Umbilical cord (tissue), 2 donors: ENCODE data around the gene ADM. TPM values are rescaled to one million over a fixed set of nuclear protein-coding genes. Genes with fewer than 3 reads are reported as not detected.
A peak's percentile ranks its signal among the peaks of the same experiment; 100 is the strongest.

Experiments
- DNase-seq: peaks from one replicate; pipeline ENCODE4 v3.0.0-alpha.2; 2015; ENCODE audit warnings: low spot score
- total RNA-seq: library from RNA; depleted of rRNA; stranded (reverse); fragments of >200 nt; gene quantifications from one replicate; pipeline ENCODE4 v1.2.3, GENCODE V29; 2014; ENCODE audit warnings: low replicate concordance; ENCODE audit not compliant: insufficient read depth

The ADM gene
- total RNA-seq, 1 donor from 2014 or later = 31.5 TPM

DNA sequence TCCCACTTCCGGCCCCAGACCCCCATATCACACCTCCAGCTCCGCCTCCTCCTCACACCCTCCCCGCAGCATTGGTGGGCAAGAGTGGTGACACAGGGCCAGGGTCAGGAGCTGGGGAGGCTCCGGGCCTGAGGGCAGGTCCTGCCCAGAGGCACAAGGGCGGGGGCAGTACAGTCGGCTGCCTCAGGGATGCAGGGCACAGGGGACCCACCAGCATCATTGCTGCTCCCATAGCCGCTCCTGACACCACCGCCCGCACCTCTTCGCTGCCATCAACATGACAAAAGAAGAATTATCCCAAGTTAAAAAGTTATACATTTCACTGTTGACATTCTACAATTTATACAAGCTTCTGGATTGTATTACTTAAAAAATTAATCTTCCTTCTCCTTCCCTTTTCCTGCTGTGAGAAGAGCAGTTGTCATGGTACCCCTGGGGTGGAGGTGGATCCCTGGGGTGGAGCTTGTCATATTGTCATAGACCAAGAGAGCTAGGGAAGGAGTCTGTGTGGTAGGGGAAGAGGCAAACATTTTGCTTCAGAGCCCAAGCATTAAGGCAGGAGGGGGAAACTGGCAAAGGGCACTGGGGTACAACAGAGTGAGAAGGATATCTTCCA is 15.0 kb upstream of the ADM start:
- DNase-seq = no peak

DNA sequence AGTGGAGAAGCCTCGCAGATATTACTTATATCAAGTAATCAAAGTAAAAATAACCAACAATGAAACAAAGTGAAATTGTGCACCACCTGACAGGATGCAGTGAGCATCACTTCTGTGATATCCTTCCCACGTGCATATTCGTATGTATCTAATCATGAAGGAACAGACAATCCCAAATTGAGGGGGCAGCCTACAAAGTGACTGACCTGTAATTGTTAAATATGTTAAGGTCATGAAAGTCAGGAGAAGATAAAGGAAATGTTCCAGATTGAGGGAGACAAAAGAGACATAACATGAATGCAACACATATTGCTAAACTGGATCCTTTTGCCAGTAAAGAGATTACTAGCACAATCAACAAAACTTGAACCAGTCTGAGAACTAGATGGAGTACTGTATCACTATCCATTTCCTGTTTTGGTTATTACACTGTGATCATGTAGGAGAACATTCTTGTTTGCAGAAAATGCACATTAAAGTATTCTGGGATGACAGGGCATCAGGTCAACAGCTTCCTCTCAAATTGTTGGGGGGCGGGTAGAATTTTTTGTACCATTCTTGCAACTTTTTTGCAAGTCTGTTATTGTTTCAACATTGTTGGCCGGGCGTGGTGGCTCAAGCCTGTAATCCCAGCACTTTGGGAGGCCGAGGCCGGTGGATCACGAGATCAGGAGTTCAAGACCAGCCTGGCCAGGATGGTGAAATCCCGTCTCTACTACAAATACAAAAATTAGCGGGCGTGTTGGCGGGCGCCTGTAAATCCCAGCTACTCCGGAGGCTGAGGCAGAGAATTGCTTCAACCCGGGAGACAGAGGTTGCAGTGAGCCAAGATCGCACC is 12.9 kb upstream of the ADM start:
- DNase-seq = no peak

DNA sequence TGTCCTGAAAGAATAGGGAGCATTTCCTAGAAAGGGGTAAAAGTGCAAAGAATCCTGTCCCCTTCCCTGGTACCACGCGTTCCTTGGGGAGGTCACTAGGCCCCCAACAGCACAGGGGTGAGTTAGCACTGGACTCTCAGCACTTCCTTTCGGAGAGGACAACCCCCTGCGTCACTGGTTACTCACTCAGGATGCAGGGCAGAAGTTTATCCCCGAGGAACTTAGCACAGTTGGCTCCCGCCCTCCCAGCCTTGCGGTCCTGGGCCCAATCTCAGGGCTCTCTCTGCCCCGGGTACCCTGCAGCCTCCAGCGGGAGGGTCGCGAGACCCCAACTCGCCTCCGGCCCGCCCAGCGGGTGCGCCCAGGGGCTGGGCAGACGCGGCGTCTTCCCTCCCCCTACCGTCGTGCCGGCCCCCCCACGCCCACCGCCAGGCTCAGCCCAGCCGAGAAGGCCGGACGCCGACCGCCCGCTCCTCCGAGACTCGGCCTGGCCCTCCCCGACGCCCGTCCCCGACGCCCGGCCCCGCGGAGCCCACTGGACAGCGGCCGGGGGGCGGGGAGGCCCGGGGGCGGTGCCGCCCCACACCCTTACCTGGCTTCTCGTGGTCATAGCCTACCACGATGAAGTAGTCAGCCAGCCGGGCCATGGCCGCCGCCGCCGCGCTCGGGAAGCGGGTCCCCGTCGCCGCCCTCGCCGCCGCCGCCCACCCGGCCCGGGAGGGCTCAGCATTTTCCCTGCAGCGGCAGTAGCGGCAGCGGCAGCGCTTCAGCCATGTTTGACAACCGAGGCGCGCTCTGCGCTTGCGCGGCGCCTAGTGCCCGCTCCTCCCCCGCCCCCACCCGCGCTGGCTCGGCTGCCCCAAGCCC is 11.2 kb upstream of the ADM start, which contains the start of gene SBF2:
TSS of gene SBF2 (minus strand) at position 797 of the 867 bp plus-strand sequence. CDS start at position 647, 150 bp downstream.
- peak; percentile 90 for DNase-seq

DNA sequence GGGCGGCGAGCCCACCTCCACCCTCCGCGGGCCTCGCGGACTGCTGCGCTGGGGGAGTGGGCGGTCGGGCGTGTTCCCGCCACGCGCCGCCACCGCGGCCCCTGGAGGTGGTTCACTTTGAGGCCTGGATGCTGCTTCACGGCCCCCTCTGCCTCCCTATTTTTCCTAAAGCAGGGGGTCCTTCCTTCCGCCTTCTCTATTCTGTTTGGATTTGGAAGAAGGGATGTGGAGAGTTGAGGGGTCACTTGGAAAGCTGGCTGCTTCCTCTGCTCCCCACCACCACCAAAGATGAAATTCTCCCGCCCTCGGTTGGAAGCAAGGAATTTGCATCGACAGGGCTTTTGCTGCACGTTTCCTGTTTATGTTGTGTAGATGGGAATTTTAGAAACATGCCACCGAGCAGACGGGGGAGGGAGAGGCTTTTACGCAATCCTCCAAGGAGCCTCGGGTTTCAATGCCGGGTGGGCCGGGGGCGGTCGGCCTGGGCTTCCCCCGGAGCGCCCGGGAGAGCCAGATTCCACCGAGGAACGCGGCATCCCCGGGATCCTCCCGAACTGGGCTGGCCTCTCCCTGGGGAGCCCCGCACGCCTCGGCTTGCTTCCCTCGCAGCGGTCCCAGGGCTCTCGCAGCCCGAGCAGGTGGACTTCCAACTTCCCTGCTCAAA is 10.5 kb upstream of the ADM start:
- peak; percentile 64 for DNase-seq

DNA sequence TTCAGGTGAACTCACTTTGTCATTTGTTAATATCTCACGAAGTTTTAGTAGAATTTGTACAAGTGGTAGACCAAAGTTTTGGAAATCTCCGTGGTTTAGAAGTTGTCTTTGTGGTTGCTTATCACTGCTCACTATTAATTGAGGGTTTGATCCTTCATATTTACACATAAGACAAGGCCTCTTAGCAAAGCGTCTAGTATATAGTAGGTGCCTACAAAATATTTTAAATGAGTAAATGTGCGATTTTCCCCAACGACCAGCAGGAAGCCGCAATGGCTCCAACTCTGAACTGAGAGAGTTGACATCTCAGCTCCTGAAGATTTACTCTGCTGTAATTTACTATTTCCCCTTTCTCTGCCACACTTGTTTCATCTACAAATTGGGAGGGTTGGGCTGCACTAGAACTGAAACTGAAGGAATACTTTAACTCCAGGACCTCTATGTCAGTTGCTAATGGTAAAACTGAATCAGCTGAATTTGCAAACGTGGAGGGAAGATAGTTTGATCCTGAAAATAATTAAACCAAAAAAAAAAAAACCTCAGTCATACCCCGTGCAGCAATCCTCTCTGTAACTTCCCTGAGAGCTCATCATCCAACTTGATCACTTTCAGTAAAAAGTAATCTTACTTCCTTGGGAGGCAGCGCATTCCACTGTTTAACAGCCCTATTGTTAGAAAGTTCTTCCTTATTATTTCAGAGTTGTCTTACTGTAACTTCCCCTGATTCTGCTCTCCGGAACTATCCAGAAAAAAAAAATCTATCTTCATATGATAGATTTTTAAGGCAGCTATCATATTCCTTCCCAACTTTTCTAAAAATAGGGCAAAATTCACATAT is 9.6 kb upstream of the ADM start:
- DNase-seq = no peak

DNA sequence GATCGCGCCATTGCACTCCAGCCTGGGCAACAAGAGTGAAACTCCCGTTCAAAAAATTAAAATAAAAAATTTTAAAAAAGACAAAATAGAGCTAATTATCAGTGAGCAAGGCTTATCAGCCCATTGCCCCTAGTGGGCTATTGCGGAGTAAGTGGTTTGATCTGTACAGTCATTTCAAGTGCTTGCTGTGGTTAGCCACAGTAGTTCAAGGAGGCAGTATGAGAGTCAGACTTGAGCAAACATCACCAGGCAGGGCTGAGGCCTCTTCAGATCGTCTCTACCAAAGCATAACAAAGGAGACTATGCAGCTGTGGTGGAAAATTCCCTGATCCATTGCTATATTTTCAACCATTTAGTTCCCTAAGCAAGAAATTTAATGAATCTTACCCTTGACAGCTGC is 6.5 kb upstream of the ADM start:
- no peak for DNase-seq

DNA sequence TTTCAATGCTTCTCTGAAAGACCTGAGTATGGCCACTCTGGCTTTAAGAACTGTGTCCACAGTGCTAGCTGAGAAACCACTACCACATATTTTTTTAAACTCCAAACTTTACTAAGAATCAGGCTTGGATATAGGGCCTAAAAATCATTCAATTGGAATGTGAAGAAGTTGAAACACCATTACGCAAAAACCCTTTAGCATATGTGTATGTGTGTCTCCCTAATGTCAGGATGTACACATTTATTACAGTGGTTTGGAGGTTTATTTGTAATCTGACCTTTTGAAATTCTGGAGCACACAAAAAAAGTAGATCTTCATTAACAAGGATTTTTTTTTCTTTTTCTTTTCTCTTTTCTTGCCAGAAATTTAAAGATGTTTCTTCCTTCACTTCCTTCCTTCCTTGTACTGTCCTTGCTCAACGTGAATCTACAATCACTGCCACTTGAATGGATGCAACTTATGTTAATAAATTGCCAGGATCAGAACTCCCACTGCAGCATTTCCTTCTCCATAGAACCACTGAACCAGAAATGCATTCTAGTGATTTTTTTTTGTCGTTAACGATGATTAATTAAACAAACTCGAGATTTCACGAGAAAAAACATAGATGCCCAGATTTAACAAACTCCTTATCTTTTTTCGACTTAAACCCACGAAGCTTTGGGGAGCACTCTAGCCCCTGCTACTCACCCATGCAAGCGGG is 3.1 kb upstream of the ADM start:
- no peak for DNase-seq

DNA sequence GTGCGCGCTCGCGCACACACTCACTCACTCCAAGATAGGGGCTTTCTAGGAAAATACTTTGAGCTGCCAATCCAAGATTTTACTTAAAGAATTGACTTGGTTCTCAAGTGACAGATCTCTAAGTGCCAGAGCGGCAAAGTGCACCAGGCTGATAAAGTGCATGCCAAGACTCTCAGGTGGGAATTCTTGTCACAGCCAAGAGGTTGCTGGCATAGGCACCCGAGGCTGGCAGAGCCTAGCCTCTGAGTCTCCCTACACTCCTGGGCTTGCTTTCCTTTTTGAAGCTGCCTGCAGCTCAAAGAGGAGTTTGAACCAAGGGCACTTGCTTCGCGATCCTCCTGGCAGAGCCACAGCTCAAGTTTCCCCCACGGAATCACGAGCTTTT is 2.5 kb upstream of the ADM start:
- no peak for DNase-seq

DNA sequence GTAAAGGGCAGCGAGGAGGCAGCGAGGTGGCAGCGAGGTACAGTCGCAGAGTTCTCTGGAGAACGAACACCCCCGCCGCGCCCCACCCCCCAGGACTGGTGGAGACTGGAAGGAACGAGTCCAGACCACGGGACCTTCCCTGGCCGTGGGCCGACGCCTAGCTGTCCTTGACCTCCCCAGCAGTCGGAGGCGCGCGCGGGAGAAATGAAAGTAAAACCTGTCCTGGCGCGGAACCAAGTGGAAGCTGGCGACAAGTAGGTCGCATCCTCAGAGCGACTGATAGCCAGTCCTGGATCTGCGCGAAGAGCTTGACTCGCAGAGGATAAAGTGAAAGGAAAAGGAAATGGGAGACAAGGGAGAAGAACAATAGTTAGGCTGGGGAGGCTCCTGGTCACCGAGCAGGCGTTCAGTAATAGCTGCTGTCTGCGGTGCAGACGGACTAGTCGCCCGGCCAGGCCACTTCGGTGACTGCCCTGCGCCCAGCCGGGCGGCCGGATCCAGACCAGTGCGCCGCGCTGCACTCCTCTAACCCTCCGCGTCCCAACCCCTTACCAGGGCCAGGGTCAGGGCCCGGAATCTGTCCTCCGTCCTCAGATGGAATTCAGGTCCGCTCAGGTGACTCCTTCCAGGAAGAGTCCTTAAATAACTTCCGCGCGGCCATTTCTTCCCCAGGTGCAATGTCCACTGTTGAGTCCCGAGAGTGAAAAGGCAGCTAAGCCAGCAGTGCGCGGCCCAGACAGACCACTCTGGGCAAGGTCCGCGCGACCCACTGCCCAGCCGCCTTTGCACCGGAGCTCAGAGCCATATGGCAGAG is 1.9 kb upstream of the ADM start:
- DNase-seq = peak; percentile 68

DNA sequence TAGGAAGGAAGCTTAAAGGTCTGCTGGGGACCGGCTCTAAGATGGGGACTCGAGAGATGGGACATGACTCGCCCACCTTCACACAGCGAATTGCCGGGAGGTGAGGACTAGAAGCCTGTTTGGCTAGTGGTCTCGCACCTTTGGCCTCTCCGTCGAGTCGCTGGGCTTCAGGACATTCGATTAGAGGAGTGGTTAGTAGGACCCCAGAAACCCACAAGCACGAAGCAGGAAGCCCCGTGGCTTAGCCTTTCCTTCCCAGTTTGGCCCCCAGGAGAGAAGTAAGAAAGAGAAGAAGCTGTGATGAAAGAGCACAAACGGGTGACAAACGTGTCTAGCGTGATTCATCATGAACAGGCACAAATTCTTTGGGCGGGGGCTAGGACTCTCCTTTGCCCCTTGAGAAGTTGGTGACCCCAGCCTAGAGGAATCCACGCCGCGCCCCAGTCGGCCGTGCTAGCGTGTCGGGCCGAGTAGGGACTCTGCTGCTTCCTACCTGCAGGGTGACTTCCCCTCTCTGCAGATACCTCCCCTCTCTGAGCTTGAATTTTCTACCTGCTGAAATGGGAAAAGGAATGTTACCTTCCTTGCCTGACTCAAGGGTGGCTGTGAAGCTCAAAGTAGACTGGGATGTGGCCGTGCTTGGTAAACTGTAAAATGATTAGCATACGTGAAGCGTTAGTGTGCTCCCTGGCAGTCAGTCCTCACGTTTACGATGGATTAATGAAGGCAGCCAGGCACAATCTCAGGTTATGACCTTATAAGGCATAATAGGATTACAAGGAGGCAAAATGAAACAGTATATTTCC is 1.1 kb upstream of the ADM start:
- DNase-seq = no peak

DNA sequence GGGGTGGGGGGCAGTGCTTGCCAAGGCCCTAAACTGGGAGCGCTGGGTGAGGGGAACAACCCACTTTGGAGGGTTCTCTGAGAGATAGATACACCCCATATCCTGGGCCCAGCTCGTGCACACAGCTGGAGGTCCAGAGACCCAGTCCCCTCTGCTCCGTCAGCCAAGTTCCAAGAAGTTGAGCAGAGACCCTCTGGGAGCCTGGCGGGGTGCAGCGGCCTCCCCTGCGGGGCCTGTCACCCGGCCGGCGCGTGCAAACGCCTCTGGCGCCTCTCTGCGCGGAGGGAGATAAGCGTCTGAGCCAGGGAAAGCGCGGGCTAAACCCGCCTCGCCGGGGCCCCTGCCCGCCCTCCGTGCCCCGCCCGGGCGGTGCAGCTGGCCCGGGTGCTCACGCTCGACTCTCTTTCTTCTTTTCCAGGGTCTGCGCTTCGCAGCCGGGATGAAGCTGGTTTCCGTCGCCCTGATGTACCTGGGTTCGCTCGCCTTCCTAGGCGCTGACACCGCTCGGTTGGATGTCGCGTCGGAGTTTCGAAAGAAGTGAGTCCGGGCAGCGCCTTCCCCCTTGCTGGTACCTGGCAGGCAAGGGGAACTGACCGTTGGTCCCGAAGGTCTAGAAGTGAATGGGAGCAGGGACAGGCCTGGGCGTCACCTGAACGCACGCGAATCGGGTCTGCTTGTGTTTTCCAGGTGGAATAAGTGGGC is 540 bp downstream of the ADM start:
- no peak for DNase-seq

DNA sequence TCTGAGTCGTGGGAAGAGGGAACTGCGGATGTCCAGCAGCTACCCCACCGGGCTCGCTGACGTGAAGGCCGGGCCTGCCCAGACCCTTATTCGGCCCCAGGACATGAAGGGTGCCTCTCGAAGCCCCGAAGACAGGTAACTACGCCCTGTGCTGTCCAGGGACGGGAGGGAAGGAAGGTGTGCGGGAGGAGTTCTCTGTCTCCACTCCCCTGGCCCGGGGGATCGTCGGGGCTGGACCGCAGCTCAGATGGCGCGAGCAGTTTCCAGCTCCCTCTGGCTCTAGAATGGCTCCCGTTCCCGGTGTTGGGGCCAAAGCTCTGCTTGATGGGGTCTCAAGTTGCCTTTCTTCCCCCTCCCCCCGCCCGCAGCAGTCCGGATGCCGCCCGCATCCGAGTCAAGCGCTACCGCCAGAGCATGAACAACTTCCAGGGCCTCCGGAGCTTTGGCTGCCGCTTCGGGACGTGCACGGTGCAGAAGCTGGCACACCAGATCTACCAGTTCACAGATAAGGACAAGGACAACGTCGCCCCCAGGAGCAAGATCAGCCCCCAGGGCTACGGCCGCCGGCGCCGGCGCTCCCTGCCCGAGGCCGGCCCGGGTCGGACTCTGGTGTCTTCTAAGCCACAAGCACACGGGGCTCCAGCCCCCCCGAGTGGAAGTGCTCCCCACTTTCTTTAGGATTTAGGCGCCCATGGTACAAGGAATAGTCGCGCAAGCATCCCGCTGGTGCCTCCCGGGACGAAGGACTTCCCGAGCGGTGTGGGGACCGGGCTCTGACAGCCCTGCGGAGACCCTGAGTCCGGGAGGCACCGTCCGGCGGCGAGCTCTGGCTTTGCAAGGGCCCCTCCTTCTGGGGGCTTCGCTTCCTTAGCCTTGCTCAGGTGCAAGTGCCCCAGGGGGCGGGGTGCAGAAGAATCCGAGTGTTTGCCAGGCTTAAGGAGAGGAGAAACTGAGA is 1.4 kb downstream of the ADM start:
- DNase-seq = no peak

DNA sequence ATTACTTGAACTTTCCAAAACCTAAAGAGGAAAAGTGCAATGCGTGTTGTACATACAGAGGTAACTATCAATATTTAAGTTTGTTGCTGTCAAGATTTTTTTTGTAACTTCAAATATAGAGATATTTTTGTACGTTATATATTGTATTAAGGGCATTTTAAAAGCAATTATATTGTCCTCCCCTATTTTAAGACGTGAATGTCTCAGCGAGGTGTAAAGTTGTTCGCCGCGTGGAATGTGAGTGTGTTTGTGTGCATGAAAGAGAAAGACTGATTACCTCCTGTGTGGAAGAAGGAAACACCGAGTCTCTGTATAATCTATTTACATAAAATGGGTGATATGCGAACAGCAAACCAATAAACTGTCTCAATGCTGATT is 2.1 kb downstream of the ADM start:
- no peak for DNase-seq

DNA sequence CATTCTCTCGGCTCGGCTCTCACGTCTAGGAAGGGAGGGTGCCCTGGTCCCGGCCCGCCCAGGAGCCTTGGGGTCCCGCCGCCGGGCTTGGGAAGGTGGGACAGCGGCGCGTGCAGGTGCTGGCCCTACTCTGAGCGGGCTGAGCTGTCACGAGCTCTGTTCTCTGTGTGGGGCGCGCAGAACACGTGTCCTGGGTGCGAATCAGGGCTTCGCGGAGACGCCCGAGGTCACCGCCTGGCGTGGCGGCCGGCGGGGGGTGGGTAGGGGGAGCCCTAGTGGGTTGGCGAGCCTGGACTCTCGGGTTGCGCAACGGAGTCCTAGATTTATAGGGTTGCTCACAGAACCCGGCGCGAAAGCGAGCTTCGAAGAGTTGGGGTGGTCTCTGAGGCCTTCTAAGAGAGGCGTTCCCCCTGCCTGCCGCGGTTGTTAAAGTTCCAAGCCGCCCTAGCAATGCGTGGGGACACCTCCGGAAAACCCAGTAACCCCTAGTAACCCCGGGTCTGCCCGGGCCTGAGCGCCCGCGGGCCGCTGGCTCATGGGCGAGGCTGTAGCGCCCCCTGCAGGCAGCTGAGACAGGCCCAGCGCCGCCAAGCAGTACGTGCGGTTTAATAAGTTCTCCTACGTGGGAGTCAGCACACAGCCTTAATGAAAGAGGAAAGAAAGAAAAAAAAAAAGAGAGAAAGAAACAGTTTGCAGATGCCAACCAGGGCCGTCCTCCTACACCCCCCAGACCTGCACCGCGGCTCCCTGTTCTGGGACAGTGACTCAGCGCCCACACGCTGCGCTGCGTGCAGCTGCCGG is 2.7 kb downstream of the ADM start:
- peak; percentile 85 for DNase-seq

DNA sequence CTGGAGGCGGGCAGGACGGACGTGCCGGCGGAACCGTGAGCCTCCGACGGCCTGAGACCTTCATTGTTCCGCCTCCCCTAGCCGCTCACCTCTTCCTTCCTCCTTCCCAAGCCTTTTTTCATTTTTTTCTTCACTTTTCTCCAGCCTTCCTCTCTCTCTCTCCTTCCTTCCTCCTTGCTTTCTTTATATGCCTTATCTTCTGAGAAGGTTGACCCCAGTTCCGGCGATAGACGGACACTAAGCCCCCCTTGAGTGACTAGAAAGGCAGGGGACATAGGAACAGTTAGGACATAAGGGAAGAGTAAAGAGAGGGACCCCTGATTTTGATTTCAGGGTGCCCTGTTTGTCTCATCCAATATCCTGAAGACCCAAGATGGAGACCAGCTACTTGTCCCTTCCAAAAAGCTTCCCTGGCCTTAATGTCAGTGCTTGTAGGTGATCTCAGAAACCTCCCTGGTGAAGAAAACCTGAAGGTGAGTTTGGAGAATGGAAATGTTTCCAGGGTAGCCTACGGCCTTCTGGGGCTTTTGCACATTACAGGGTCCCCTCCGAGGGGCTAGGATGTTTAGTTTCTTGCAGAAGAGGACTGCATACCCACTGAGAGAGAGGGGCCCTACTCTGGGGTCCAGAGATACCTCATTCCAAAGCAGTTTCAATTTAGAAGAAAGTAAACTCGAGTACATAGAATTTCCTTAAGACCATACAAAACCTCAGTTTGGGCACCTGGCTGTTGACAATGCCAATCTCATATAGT is 3.5 kb downstream of the ADM start:
- DNase-seq = no peak
